ENCODE measurements around the gene GRK4.
"Not testable (repeated sequence)": the region's sequence is repeated elsewhere in the genome, so short reads cannot be mapped to it uniquely, and the experiment has no call there.

The GRK4 gene

DNA sequence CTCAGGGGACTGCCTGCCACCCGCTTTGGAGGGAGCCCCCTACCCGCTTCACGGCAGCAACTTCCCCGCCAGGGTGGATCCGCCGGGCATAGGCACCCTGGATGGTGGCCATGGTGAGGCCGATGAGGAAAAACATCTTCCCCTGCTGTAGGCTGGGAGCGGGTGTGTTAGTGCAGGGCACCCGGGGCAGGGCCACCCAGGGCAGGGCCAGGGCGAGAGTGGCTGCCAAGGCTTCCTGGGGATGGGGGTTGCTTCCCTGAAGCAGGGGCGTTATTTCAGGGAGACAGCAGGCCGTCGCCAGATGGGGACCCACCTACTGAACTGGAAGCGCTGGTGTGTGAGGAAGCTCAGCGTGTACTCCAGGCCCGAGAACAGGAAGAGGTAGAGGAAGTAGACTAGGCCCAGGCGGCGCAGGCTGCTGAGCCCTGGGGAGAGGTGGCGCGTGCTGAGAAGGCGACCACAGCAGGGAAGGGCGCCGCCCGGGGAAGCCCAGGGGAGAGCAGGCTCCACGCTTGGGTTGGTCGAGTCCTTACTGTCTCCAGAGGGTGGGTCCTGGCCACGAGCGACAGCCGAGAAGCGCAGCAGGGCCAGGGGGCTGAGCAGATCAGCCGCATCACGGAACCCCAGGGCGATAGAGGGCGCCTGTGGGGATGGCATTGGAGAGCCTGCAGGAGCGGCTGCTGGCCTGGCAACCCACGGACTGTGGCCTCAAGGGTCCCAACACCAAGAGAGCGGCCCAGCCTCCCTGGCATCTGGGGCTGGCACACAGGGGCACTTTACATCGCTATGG, 31.7 kb upstream of the GRK4 start:
- peak; percentile 70 for DNase-seq

DNA sequence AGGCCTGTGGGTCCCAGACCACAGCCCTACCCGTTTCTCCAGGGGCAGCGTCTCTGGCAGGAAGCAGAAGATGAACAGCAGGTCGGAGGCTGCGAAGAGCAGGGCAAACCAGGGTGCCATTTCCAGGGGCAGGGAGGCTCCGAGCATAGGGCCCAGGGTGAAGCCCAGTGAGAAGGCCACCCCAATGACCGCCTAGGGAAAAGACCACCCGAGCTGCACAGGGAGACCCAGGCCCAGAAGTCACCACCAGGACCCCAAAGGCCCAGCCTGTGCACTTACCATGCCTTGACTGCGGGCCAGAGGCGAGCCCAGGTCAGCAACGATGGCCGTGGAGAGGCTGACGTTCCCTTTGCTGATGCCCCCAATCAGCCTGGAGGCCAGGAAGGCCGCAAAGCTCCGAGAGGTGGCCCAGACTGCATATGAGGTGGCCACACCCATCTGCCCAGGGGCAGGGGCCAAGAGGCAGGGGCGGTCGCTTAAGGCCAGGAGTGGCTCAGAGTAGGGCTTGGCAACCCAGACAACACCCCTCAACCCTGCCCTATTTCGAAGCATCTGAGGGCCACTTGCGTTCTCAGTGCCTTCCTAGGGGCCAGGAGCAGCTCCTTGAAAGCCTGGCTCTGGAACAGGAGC, 30.9 kb upstream of the GRK4 start:
- DNase-seq, result no peak

DNA sequence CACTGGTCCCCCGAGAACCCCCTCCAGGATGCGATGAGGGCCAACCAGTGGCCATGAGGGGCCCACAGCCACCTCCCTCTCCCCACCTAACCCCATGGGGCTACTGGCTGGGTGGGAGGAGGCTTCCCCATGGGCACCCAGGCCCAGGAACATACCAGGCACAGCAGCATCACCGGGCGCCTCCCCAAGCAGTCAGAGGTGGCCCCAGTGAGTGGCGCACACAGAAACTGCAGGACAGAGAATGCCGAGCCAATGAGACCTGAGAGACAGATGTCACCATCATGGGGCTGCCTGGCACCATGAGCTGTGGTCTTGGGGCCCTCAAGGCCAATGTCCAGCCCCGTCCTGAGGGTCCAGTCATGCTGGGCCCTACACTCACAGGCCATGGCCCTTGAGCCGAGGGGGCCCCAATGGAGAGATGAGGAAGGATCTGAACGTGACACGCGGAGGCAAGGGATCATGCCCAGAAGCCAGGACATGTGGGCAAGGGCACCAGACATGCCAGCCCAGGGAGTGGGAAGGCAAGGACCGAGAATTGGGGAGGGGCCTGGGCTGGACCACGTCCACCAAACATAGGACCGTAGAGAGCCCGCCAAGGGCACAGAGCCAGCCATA, 30.3 kb upstream of the GRK4 start:
- peak; percentile 51 for DNase-seq

DNA sequence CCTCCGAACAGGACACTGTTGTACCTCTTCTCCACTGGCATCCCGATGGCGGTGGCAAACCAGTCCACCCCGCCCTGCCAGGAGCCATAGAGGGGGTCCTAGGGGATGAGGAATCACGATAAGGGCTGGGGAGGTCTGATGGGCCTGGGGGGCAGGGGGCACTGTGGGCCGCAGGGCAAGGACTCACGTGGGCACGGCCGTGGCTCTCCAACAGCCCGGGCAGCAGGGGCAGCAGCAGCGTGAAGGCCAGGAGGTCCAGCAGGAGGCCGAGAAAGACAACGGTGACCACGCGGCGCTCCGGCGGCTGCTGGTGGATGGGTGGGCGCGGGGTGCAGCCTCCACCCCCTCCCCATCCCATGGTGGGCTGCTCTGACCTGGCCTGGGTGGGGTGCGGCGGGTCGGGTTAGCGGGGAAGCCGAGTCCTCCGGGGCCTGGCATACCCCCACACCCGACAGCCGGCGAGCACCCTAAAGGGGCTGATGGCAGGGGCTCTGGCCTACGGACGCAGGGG, 29.8 kb upstream of the GRK4 start:
- no peak for DNase-seq

DNA sequence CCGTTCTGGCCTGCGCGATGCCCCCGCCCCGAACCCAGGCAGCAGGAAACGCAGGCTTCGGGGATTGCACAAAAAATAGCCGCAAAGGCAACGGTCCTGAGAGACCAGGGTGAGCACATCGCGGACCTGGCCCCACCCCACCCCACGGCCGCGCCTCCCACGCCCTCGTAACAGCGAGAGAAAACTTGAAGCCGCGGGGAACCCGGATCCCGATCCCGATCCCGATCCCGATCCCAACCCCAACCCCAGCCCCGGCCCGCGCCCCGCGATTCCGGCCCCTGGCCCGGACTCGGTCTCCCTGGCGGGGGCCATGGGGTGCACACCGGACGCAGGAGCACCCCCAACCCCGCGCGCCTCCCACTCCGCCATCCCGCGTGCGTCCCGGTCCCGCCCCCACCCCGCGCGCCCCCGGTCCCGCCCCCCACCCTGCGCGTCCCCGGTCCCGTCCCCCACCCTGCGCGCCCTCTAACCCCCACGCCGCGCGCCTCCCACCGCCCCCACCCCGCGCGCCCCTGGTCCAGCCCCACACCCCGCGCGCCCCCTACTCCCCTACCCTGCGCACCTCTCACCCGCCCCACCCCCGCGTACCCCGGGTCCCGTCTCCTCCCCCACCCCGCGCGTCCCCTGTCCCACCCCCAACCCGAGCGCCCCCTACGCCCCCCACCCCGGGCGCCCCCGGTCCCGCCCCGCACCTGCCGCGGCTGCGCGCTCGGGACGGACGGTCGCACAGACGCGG, 29.1 kb upstream of the GRK4 start:
- DNase-seq, result peak; percentile 71

DNA sequence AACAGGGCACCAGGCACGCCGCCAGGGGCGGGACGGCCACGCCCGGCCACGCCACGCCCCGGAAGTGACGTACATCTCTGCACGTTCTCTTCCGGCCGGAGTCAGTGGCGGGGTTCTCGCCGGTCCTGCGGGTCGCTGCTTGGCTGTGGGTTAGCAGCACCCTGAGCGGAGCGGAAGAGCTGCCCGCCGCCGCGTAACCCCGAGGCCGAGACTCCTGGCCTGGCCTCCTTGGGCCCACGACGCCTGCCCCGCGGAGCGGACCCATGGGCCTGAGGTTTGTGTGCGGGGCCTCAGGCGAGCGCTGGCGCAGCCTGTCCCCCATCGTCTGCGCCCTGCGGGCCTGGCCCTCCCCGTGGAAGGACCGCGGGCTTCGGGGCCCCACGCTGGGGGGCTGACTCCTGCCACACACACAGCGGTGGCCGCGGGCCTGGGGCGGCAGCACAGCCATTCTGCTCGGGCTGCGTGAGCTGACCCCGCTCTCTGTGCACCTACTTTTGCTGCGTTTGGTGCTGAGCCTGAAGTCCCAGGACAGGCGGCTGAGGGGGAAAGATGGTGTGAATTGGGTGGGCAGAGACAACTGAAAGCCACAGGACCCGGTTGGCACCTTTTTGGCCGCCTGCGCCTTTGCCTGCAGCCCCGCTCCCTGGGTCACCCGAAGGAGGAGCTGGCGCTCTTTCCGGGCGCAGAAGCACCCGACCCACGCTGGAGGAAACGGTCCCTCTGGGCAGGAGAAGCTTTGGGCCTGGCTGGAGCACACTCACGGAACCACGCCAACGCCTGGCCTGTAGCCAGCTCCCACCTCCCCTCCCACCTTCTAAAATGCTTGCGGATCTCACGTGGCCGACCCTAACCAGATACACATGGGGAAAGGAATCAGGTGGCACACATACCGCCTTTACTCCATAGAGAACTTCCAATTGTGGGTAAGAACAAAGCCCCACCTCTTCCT, 28.3 kb upstream of the GRK4 start:
- DNase-seq, result peak; percentile 98

DNA sequence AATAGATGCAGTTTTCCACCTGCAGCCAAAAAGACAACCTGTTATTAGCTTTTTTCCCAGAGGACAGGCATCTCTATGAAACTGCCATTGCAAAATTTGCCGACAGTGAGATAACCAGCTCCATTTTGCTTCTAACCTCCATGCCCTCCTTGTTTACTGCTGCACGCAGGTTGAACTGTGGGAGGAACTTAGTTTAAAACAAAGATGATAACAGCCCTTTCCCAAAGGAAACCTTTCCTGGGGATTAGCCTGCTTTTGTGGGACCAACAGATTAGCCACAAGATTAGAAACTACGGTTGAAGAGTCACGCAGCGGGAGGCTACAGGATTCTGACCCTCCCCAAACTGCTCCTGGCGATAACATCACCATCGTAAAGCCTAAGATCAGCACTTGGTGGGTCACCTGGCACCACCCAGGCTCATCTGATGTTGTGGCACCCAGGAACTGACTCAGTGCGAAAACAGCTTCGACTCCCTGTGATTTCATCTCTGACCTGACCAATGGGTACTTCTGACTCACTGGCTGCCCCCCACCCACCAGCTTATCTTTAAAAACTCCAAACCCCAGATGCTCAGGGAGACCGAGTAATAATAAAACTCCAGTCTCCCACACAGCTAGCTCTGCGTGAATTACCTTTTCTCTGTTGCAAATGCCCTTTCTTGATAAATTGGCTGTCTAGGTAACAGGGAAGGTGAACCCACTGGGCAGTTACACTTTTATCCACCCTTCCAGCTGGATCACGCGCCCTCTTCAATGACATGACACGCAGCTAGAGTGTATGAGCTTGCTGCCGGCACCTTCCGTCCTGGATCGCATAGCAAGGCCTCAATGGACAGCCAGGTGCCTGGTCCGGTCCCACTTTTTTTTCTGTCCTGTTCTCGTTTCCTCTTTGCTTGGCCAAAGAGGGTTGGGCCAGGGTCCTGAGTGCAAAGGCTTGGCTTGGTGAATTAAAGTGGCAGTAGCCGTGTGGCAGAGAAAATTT, 27.3 kb upstream of the GRK4 start:
- peak; percentile 88 for DNase-seq

DNA sequence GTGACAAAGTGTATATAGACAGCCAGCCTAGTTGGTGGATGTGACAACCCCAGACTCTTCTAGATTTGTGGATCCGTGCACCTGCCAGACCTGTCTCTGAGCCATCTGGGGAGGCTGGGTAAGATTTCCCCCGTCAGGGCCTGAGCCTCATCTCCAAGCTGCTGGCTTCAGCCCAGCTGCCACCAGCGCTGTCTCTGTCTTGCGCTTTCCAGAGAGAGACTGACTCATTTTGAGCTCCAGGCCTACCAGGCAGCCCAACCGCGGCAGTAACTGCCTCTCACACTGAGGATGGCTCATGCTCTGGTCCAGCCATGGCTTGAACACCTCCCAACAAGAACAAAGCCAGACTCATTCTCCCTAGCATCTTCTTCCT, 26.6 kb upstream of the GRK4 start:
- DNase-seq, result peak; percentile 77

DNA sequence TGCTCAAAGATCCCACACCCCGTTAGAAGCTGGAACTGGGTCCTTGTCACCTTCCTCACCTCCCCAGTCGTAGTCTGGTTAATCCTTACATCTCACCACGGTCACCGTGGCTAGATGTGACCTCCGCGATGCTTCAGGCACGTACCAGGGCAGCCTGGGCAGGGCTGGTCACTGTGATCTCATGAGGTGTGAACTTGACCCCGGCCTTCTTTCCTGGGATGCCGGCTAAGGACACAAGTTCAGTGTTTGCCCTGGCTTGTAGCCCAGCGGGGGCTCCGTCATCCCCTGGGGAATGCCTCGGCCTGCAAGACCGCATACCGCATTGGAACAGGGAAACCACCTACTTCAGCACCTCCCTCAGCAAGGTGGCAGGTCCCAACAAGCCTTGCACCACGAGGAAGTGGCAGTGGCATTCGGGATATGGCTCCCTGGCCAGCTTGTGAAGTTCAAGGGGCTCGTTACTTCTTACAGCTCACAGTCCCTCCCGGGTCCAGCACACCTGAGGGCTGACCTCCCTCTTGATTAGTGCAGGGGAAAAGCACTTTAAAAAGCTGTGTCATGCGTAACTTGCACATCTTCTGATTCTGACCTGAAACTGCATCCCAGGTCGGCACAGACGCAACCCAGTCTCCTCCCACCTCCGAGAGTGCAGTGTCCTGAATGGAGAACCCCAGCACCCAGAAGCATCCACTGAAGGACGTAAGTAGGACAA, 26.1 kb upstream of the GRK4 start:
- DNase-seq, result peak; percentile 47

DNA sequence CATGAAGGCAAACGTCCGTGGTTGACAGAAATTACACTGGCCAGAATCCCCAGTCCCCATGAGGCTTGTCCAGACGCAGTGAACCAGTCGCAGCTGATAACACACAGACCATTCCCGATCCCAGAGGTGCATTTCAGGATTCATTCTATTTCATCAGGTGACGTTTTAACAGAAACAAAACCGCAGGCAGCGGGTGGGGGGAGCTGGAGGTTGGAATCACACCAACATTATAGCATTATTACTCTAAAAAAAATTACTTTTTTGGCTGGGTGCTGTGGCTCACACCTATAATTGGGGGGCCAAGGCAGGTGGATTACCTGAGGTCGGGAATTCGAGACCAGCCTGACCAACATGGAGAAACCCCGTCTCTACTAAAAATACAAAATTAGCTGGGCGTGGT, 25.4 kb upstream of the GRK4 start:
- DNase-seq, result no peak

DNA sequence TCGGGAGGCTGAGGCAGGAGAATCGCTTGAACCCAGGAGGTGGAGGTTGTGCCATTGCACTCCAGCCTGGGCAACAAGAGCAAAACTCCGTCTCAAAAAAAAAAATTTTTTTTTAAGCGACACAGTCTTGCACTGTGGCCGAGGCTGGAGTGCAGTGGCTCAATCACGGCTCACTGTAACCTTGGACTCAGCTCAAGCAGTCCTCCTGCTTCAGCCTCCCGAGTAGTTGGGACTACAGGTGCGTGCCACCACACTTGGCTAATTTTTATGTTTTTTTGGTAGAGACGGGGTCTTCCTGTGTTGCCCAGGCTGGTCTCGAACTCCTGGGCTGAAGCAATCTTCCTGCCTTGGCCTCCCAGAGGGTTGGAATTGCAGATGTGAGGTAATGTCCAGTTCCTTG, 25.0 kb upstream of the GRK4 start:
- not testable (repeated sequence) for DNase-seq

DNA sequence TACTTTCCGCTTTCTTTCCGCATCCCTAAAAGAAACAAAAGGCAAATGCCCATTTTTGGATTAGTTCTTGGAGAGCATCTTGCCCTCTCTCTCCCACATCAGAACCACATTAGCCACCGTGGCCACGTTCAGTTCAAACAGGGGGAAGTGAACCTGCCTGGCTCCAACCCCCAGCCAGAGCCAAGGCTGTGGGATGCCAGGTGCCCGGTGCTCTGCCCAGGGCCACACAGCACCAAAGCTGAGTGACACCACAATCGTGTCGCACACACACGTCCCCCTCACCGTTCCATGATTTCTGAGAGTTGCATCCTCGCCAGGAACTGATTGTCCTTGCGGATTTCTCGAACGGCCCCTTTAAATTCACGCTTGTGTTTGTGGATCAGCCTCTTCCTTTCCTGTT, 24.5 kb upstream of the GRK4 start:
- no peak for DNase-seq

DNA sequence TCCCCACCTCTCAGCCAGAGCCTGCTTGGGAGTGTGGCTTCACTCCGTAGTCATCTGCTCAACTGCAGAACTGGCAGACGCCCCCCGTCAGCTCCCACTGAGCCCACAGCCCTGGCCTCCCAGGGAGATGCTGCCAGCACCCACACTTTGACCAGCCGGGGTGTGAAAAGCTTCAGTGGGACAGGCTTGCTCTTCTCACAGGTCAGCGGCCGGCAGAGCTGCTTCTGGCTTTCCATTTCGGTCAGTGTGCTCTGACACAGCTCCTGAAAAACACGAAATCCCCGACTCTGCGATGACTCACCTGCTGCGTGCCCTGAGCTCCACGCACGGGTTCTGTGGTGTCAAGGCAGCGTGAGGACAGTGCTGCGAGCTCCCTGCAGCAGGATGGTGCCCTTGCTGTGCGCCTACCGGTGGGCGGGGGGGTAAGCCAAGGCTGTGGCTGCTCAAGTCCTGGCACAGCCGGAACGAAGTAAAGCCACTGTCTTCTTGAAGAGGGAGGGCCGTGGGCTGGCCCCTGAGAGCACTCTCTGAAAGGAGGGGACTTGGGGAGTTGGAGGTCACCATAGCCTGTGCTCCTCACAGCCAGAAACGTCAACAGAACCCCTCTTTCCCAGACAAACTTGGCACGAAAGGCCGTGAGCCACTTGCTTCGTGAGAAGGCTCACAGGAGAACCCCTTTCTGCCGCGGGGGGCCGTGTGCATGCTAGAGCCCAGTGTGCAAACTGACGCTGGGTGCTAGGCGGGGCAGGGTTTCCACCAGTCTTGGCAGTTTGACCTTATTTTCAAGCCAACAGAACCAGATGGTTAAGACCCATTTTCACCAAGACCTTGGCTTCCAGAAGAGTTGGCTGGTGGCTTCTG, 23.8 kb upstream of the GRK4 start:
- no peak for DNase-seq

DNA sequence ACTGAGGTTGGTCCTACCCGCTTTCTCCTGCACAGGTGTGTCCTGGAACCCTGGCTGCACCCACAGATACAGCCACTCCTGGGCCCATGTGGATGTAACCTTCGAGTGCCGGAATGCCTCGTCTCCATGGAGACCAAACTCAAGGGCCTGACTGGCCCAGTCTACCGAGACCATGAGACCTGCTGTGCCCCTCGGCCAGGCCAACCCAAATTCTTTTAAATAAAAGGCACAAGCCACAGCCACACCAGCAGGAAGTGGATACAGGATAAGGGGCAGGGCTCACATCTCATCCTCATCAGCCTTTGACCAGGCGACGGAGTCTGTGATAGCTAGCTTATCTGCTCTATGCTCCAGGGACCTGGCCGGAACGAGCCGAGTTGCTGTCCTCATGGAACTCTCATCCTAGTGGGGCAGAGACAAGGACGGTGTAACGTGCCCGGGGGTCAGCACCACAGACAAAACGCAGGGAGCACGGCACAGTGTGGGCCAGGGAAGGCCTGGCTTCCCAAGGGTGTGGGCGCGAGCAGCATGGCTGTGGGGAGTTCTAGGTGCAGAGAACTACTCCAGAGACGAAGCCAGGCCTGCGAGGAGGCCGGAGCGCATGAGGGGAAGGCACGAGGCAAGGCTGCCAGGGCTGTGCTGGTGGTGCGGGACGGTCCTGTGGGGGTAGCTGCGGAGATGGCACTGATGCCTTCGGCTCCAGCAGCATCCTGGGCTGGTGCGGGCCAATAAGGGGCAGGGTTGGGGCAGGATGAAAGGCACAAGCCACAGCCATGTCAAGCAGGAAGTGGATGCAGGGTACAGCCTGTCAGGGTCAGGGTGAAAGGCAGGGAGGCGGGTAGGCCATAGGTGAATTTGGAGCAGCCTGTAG, 22.9 kb upstream of the GRK4 start:
- DNase-seq, result no peak

DNA sequence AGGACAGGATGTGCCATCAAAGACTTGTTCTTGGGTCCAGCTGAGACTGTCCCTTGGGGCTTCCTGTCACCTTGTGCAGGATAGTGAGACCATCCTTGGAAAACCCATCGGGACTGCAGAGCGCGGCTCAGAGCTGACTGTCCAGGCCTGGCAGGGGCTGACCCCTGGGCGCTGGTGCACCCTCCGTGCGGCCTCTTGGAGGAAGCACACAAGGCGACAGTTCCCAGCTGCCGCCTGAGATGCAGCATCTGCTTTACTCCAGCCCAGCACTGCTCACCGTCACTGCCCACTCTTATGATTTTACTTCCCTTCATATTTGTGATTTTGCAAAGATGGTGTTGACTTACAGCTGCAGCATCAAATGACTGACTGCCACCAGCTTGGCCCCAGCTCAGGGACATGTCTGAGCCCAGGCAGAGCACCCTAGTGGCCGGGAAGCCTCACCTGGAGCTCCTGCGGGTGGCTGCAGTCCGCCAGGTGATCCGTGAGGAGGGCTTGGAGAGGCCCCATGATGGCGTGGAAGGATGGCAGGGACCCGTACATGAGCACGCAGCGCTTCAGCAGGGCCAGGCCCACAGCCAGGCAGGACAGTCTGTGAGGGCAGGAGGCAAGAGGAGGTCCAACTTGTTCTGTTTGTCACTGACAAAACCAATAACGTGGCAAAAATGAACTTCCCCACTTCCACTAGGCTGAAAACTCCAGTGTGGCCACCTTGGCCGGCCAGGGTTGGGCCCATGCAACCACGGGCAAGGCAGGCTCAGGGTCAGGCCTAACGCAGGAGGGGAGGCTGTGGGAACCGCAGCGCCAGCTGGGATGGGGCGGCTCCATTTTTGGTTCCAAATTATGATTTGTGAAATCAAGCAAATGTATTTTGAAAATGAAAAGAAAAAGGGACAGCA, 22.0 kb upstream of the GRK4 start:
- DNase-seq, result no peak

DNA sequence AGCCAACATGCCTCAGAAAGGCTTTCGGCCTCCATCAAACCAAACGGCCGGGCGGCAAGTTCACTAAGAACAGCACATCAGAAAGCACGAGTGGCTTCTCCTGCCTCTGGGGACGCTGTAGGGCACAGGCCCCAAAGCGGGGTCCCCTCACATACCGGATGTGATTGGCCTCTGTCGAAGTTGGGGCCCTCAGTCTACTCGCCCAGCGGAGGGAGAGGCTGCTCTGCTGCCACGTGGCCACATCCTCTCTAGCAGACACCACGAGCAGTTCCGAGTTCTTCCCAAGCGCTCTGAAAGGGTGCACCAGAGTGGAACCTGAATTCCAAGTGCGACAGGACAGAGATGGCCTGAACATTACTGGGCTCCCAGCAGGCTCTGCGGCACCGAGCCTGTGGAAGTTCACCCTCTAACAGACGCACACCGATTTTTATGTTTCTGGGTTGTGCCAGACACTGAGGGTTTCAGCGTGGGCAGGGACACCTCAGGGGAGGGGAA, 21.3 kb upstream of the GRK4 start:
- DNase-seq, result no peak
